GM13976 (cell line): Measurements from ENCODE around the gene ISLR.
A peak's percentile ranks its signal among the peaks of the same experiment; 100 is the strongest.

Experiments used
- DNase-seq: peaks from one replicate; pipeline ENCODE4 v3.0.0; 2012; ENCODE audit warnings: low spot score
- CTCF ChIP-seq: IDR thresholded peaks from 2 replicates; pipeline ENCODE4 v1.5.1; 2012; ENCODE audit warnings: borderline replicate concordance, mild to moderate bottlenecking; ENCODE audit not compliant: insufficient read depth; ENCODE audit errors: extremely low read depth, missing control alignments, control extremely low read depth
- in situ Hi-C: fragments of 300-500 bp; cut with MboI; formaldehyde crosslinking; loops from one replicate; pipeline ENCODE4 v1.12.0; 2022; ENCODE audit warnings: low sequenced_read_pairs, mixed read lengths, inconsistent platforms; ENCODE audit not compliant: unreplicated experiment

ISLR gene

GRCh38 chr15:74212494-74212893 is 39.0 kb downstream of the ISLR start:
- no peak for TF ChIP-seq CTCF
- in situ Hi-C loops = no loop called here
- DNase-seq = peak; percentile 71

- DNase-seq = no peak
- in situ Hi-C loops = no loop called here
- TF ChIP-seq CTCF = no peak
Measured at GRCh38 chr15:74213858-74214284, 40.4 kb downstream of the ISLR start.

- no peak for DNase-seq
- TF ChIP-seq CTCF = no peak
- in situ Hi-C loops = no loop called here
Measured at GRCh38 chr15:74214324-74215021, 41.0 kb downstream of the ISLR start.

- TF ChIP-seq CTCF = no peak
- DNase-seq = no peak
- in situ Hi-C loops = no loop called here
Measured at GRCh38 chr15:74215958-74216357, 42.4 kb downstream of the ISLR start.

GRCh38 chr15:74216949-74217348 is 43.4 kb downstream of the ISLR start:
- TF ChIP-seq CTCF = no peak
- in situ Hi-C loops = no loop called here
- DNase-seq = no peak

- no peak for TF ChIP-seq CTCF
- in situ Hi-C loops = no loop called here
- no peak for DNase-seq
Measured at GRCh38 chr15:74217907-74218885, 44.7 kb downstream of the ISLR start.
